Panc1 (cell line): ENCODE results near the gene XKR7. TPM values are rescaled to one million over a fixed set of nuclear protein-coding genes. Genes with fewer than 3 reads are reported as not detected.
A peak's percentile ranks its signal among the peaks of the same experiment; 100 is the strongest.

Experiments
- ATAC-seq: fragments of 200-7000 bp; cut with Tn5 transposase; 2 replicates; pipeline ENCODE4 v1.9.1; 2020; ENCODE audit warnings: mild to moderate bottlenecking, moderate library complexity
- BruUV-seq: library from RNA; stranded (reverse); fragments of 400-500 nt; replicated peaks from 2 replicates; lab custom pipeline; 2021; lab: Mats Ljungman, UMichigan
- CTCF ChIA-PET: fragments of 300-600 bp; sonication (Branson Sonifier 250); formaldehyde crosslinking; loops from one replicate; lab custom pipeline; 2022; ENCODE audit warnings: antibody characterized with exemption; lab: Charles Lee
- POLR2A ChIA-PET: fragments of 300-600 bp; sonication (Branson Sonifier 250); formaldehyde crosslinking; loops from one replicate; lab custom pipeline; 2022; ENCODE audit warnings: antibody characterized with exemption; lab: Charles Lee
- DNase-seq: peaks from one replicate; pipeline ENCODE4 v3.0.0-alpha.2; 2010; ENCODE audit warnings: low read depth, low spot score
- H3K27ac ChIP-seq: 2 replicates; pipeline ENCODE4 v1.5.1; 2011; ENCODE audit warnings: mild to moderate bottlenecking, low read length, inconsistent platforms
- H3K27me3 ChIP-seq: fragments of 200-500 bp; sonication (Bioruptor generic); 2 replicates; pipeline ENCODE4 v1.6.0; 2014; ENCODE audit warnings: low read length, inconsistent platforms; ENCODE audit not compliant: control insufficient read depth, insufficient read depth
- H3K36me3 ChIP-seq: fragments of 200-500 bp; sonication (Bioruptor generic); 2 replicates; pipeline ENCODE4 v1.5.1; 2014; ENCODE audit warnings: inconsistent platforms, mild to moderate bottlenecking, low read length, moderate library complexity; ENCODE audit not compliant: control insufficient read depth, insufficient read depth
- H3K4me1 ChIP-seq: 2 replicates; pipeline ENCODE4 v1.5.1; 2011; ENCODE audit warnings: inconsistent platforms, mild to moderate bottlenecking, low read length, moderate library complexity; ENCODE audit not compliant: control insufficient read depth, insufficient read depth
- H3K4me3 ChIP-seq, 2 experiments: 2 replicates each; pipeline ENCODE4 v1.5.1; 2011 to 2012; ENCODE audit warnings: low read depth in 2 of 2, low read length in 2 of 2, mild to moderate bottlenecking in 2 of 2, inconsistent platforms in 1 of 2, moderate library complexity in 1 of 2
- H3K9me3 ChIP-seq: fragments of 200-500 bp; sonication (Bioruptor generic); 2 replicates; pipeline ENCODE4 v1.5.1; 2014; ENCODE audit warnings: low read depth, mild to moderate bottlenecking, inconsistent platforms, low read length, moderate library complexity; ENCODE audit not compliant: control insufficient read depth, insufficient read depth
- POLR2AphosphoS5 ChIP-seq: IDR thresholded peaks from 2 replicates; pipeline ENCODE4 v1.6.1; 2012; ENCODE audit warnings: mild to moderate bottlenecking, low read depth, low read length, moderate library complexity
- REST ChIP-seq, 2 experiments: IDR thresholded peaks; 2 replicates each; pipeline ENCODE4 v1.6.1; 2011 to 2012; ENCODE audit warnings: low read depth in 2 of 2, control low read depth in 1 of 2, low read length in 1 of 2, mild to moderate bottlenecking in 1 of 2, moderate library complexity in 1 of 2; ENCODE audit not compliant: insufficient read depth in 1 of 2
- SIN3A ChIP-seq: IDR thresholded peaks from 2 replicates; pipeline ENCODE4 v1.6.1; 2012; ENCODE audit warnings: low read depth, mild to moderate bottlenecking, low read length, moderate library complexity, borderline replicate concordance; ENCODE audit not compliant: insufficient read depth
- TCF7L2 ChIP-seq: IDR thresholded peaks from 2 replicates; pipeline ENCODE4 v1.6.1; 2011; ENCODE audit warnings: mild to moderate bottlenecking, low read depth, low read length, inconsistent platforms
- in situ Hi-C: cut with HindIII; loops from 2 replicates; pipeline ENCODE4 v1.10.0; 2016; ENCODE audit warnings: low sequenced_read_pairs, low pct_unique_long_range_greater_than_20kb
- intact Hi-C: fragments of 100-400 bp; cut with micrococcal nuclease; formaldehyde crosslinking; loops from one replicate; pipeline ENCODE4 v1.10.0; 2022; ENCODE audit not compliant: unreplicated experiment
- total RNA-seq: library from RNA; stranded (reverse); gene quantifications from one replicate; pipeline ENCODE4 v1.2.1, GENCODE V29; 2021; ENCODE audit not compliant: unreplicated experiment
- TF ChIP-seq, protein P1 (sequence below): fragments of 450-650 bp; IDR thresholded peaks from 2 replicates; pipeline ENCODE4 v1.5.1; 2017; ENCODE audit warnings: mild to moderate bottlenecking

The XKR7 gene
- total RNA-seq, 1 experiment from 2014 or later: 6.2 TPM

- TF ChIP-seq TCF7L2: no peak
- TF ChIP-seq REST (IDR thresholded peaks at IDR 0.05; ENCODE audit: insufficient read depth in 1 of 2, low read depth in 2 of 2, low read length in 1 of 2): no peak
- TF ChIP-seq POLR2AphosphoS5: no peak
- TF ChIP-seq SIN3A: no peak
- TF ChIP-seq, protein P1, sequence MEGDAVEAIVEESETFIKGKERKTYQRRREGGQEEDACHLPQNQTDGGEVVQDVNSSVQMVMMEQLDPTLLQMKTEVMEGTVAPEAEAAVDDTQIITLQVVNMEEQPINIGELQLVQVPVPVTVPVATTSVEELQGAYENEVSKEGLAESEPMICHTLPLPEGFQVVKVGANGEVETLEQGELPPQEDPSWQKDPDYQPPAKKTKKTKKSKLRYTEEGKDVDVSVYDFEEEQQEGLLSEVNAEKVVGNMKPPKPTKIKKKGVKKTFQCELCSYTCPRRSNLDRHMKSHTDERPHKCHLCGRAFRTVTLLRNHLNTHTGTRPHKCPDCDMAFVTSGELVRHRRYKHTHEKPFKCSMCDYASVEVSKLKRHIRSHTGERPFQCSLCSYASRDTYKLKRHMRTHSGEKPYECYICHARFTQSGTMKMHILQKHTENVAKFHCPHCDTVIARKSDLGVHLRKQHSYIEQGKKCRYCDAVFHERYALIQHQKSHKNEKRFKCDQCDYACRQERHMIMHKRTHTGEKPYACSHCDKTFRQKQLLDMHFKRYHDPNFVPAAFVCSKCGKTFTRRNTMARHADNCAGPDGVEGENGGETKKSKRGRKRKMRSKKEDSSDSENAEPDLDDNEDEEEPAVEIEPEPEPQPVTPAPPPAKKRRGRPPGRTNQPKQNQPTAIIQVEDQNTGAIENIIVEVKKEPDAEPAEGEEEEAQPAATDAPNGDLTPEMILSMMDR: no peak
- CTCF ChIA-PET: no interaction called here
- POLR2A ChIA-PET: no interaction called here
- peak; percentile 40; the same call in 1 of the 2 replicates for ATAC-seq
- peak within 1 kb of the TSS; percentile 62 for H3K27ac ChIP-seq
- no peak for DNase-seq
- in situ Hi-C loops: no loop called here
- no peaks in the 10 kb centered on the region for H3K36me3 ChIP-seq
- BruUV-seq: no TSS peak
- H3K9me3 ChIP-seq: no peaks in the 10 kb centered on the region
- H3K4me1 ChIP-seq: peaks cover 29% of the 10 kb centered on the region
- no peak within 1 kb of the TSS for H3K4me3 ChIP-seq
- intact Hi-C loops: no loop called here
- no peaks in the 10 kb centered on the region for H3K27me3 ChIP-seq
Measured at GRCh38 chr20:32010101-32010500, 42.1 kb downstream of the XKR7 start, which contains the start of gene CCM2L. TSS of gene CCM2L (plus strand) at chr20:32010438. CDS start at chr20:32010455, 17 bp downstream.

DNA sequence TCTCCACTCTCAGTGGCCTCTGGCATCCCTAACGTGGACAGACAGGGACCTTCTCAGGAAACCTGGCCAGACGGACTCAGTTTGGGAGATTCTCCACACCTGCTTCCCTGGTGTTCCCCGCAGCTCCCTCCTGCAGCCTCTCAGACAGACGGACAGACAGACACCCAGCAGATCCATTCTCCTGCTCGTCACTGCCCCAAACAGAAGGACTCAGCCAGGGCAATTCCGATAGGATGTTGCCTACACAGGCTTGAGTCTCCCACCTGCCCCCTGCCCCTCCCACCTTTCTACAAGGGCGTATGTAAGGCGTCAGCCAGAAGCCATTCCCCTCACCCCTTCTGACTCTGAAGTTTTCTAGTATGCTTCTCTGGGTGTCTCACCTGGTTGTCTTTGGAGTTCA is 42.7 kb downstream of the XKR7 start:
- peaks cover 29% of the 10 kb centered on the region for H3K4me1 ChIP-seq
- peak; percentile 15; the same call in 1 of the 2 replicates for ATAC-seq
- intact Hi-C loops (no loop called here), in situ Hi-C loops (no loop called here)
- no peaks in the 10 kb centered on the region for H3K36me3 ChIP-seq
- DNase-seq: no peak
- H3K9me3 ChIP-seq: no peaks in the 10 kb centered on the region
- no TSS peak for BruUV-seq
- no peaks in the 10 kb centered on the region for H3K27me3 ChIP-seq
- no peak overlapping the region for H3K4me3 ChIP-seq
- POLR2A ChIA-PET: no interaction called here
- CTCF ChIA-PET: no interaction called here
- TF ChIP-seq REST (IDR thresholded peaks at IDR 0.05; ENCODE audit: insufficient read depth in 1 of 2, low read depth in 2 of 2, low read length in 1 of 2) (no peak), TCF7L2 (no peak), POLR2AphosphoS5 (no peak), SIN3A (no peak)
- TF ChIP-seq, protein P1: no peak
- 0 out of 2 replicates have a peak overlapping the region, but pooled peaks have one; percentile 5 for H3K27ac ChIP-seq
